Endothelial cell of umbilical vein (primary cell): Measurements from ENCODE around the gene KLHL5. TPM values are rescaled to one million over a fixed set of nuclear protein-coding genes. Genes with fewer than 3 reads are reported as not detected.

Experiments
- BruUV-seq: library from RNA; stranded (reverse); fragments of 400-500 nt; replicated peaks from 2 replicates; lab custom pipeline; 2021; lab: Mats Ljungman, UMichigan
- CTCF ChIA-PET: fragments of 300-600, 350-600 bp; sonication (Branson Sonifier 250); formaldehyde crosslinking; loops from one replicate; lab custom pipeline; 2021; ENCODE audit warnings: antibody characterized with exemption, inconsistent platforms; lab: Charles Lee
- POLR2A ChIA-PET: fragments of 300-600, 350-600 bp; sonication (Branson Sonifier 250); formaldehyde crosslinking; loops from one replicate; lab custom pipeline; 2021; ENCODE audit warnings: antibody characterized with exemption, inconsistent platforms; lab: Charles Lee
- DNase-seq: peaks from one replicate; pipeline ENCODE4 v3.0.0-alpha.2; 2011; ENCODE audit warnings: low read depth, low spot score
- FAIRE-seq: peaks from 2 replicates; lab custom pipeline; 2011; peaks lifted over from hg19 to GRCh38; lab: Jason Lieb, UNC
- H2AFZ ChIP-seq: 2 replicates; pipeline ENCODE4 v1.6.0; 2012; ENCODE audit warnings: low read depth, low read length, control low read depth, inconsistent platforms
- H3K27ac ChIP-seq: 2 replicates; pipeline ENCODE4 v1.5.1; 2011; ENCODE audit warnings: low read depth, mild to moderate bottlenecking, control low read depth, low read length, moderate library complexity; ENCODE audit not compliant: insufficient read depth
- H3K27me3 ChIP-seq, 2 experiments: 2 replicates each; pipeline versions ENCODE4 v1.6.0 to v1.6.1; 2011; ENCODE audit warnings: low read length in 2 of 2, mixed read lengths in 1 of 2; ENCODE audit not compliant: control insufficient read depth in 2 of 2, insufficient read depth in 2 of 2
- H3K36me3 ChIP-seq, 2 experiments: 2 replicates in 1 of 2; 3 replicates in 1 of 2; pipeline ENCODE4 v1.5.1; 2011; ENCODE audit warnings: low read length in 2 of 2, mild to moderate bottlenecking in 1 of 2, moderate library complexity in 1 of 2; ENCODE audit not compliant: control insufficient read depth in 2 of 2, insufficient read depth in 2 of 2; ENCODE audit errors: extremely low read depth in 1 of 2
- H3K4me1 ChIP-seq: 3 replicates; pipeline ENCODE4 v1.5.1; 2011; ENCODE audit warnings: mild to moderate bottlenecking, low read length; ENCODE audit not compliant: control insufficient read depth, insufficient read depth; ENCODE audit errors: extremely low read depth
- H3K4me2 ChIP-seq: 2 replicates; pipeline ENCODE4 v1.6.1; 2011; ENCODE audit warnings: low read length, control low read depth, mixed read lengths; ENCODE audit not compliant: insufficient read depth
- H3K4me3 ChIP-seq, 3 experiments: fragments of 200-600 bp in 1 of 3; sonication (generic), shearing (Covaris generic) in 1 of 3; replicated peaks in 1 of 3; 2 replicates each; pipeline ENCODE4 v1.5.1; 2011 to 2016; ENCODE audit warnings: control low read depth in 3 of 3, low read length in 3 of 3, mild to moderate bottlenecking in 2 of 3, inconsistent platforms in 1 of 3, low read depth in 1 of 3, moderate library complexity in 1 of 3; ENCODE audit not compliant: insufficient read depth in 1 of 3
- H3K79me2 ChIP-seq: 2 replicates; pipeline ENCODE4 v1.6.0; 2012; ENCODE audit warnings: low read length, inconsistent platforms; ENCODE audit not compliant: control insufficient read depth, insufficient read depth
- H3K9ac ChIP-seq: replicated peaks from 2 replicates; pipeline ENCODE3; 2011; ENCODE audit warnings: low read length, control low read depth; ENCODE audit not compliant: insufficient read depth; ENCODE audit errors: extremely low read depth
- H3K9me1 ChIP-seq: replicated peaks from 3 replicates; pipeline ENCODE4 v1.6.0; 2011; ENCODE audit warnings: mild to moderate bottlenecking, low read length; ENCODE audit not compliant: control insufficient read depth, insufficient read depth; ENCODE audit errors: extremely low read depth
- H3K9me3 ChIP-seq: replicated peaks from 2 replicates; pipeline ENCODE4 v1.5.1; 2012; ENCODE audit warnings: low read length, inconsistent platforms; ENCODE audit not compliant: control insufficient read depth, insufficient read depth
- H4K20me1 ChIP-seq: replicated peaks from 2 replicates; pipeline ENCODE3; 2011; ENCODE audit warnings: mild to moderate bottlenecking, low read length; ENCODE audit not compliant: control insufficient read depth, insufficient read depth; ENCODE audit errors: extremely low read depth
- EZH2 ChIP-seq: IDR thresholded peaks from 2 replicates; pipeline ENCODE4 v1.6.1; 2012; ENCODE audit warnings: borderline replicate concordance, low read depth, mild to moderate bottlenecking, moderate library complexity, low read length, inconsistent platforms; ENCODE audit not compliant: severe bottlenecking
- FOS ChIP-seq: IDR thresholded peaks from 2 replicates; pipeline ENCODE4 v1.6.1; 2011; ENCODE audit warnings: mild to moderate bottlenecking, low read length, moderate library complexity, borderline replicate concordance; ENCODE audit not compliant: insufficient read depth
- GATA2 ChIP-seq: IDR thresholded peaks from 2 replicates; pipeline ENCODE4 v1.7.0; 2011; ENCODE audit warnings: low read depth, mild to moderate bottlenecking, moderate library complexity, mixed read lengths, low read length; ENCODE audit not compliant: insufficient read length, insufficient read depth
- JUN ChIP-seq: IDR thresholded peaks from 2 replicates; pipeline ENCODE4 v1.6.1; 2011; ENCODE audit warnings: borderline replicate concordance, low read depth; ENCODE audit not compliant: insufficient read length, insufficient read depth
- MYC ChIP-seq: IDR thresholded peaks from one replicate; pipeline ENCODE4 v1.6.1; 2011; ENCODE audit warnings: mild to moderate bottlenecking, low read depth, low read length
- POLR2A ChIP-seq: IDR thresholded peaks from 2 replicates; pipeline ENCODE4 v1.6.1; 2012; ENCODE audit warnings: low read depth, mild to moderate bottlenecking, control low read depth, low read length
- POLR2AphosphoS5 ChIP-seq: IDR thresholded peaks from 2 replicates; pipeline ENCODE4 v1.6.1; 2012; ENCODE audit warnings: low read depth, mild to moderate bottlenecking, control low read depth, low read length, moderate library complexity; ENCODE audit not compliant: insufficient read depth
- dilution Hi-C: fragments of 300-500 bp; cut with MboI; formaldehyde crosslinking; loops from one replicate; pipeline ENCODE4 v1.15.0; 2019; ENCODE audit warnings: low sequenced_read_pairs; ENCODE audit not compliant: extremely low pct_ligation_motif_present
- intact Hi-C: fragments of 100-400 bp; cut with micrococcal nuclease; formaldehyde crosslinking; loops from one replicate; pipeline ENCODE4 v1.10.0; 2022
- polyA plus RNA-seq, 4 experiments: library from polyadenylated mRNA; depleted of rRNA in 3 of 4; stranded (reverse) in 3 of 4; unstranded in 1 of 4; fragments of >200 nt; gene quantifications; 2 replicates each; pipeline versions ENCODE4 v1.2.1 to v1.2.3, GENCODE V29; 2011 to 2012; ENCODE audit warnings: missing spikeins in 1 of 4
- total RNA-seq: library from RNA; stranded (reverse); gene quantifications from 2 replicates; pipeline ENCODE4 v1.2.3, GENCODE V29; 2021
- TF ChIP-seq, protein P1 (sequence below): IDR thresholded peaks from 2 replicates; pipeline ENCODE4 v1.6.1; 2011; ENCODE audit not compliant: insufficient read depth, insufficient read length
- TF ChIP-seq, protein P2 (sequence below), 2 donors: IDR thresholded peaks; 1 replicate in 1 of 2; 2 replicates in 1 of 2; pipeline ENCODE4 v1.5.1; 2011; ENCODE audit warnings: low read length in 2 of 2, mild to moderate bottlenecking in 2 of 2, moderate library complexity in 2 of 2, control low read depth in 1 of 2, inconsistent platforms in 1 of 2, low read depth in 1 of 2; ENCODE audit not compliant: insufficient read depth in 1 of 2; ENCODE audit errors: extremely low read depth in 1 of 2

Gene KLHL5
- total and polyA plus RNA-seq, 2 donors (not counting 3 experiments of a cell fraction or from before 2014, with no cell fraction given) = 32.2 to 54.6 TPM

DNA sequence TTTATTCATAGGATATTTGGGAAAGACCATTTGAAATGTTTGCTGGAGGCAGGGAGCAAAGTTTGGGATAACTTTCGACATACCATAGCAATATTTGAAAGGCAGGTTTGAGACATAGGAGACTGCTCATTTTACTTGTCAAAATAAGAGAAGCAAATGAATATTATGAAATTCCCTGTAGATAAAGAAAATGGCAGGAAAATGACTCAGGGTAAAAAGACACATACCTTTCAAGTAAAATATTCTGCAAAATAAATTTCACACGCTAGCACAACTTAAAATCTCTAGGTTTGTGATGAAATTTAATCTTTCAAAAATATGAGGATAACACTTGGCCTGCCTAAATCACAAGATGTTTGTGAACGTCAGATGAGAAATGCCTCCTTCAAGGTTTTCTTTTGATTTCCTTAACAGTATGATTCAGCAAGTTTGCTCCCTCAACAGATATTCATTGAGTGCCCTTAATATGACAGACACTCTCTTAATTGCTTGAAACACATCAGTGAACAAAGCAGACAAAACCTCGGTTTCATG lies 36.4 kb upstream of the KLHL5 start:
- FAIRE-seq (peak; percentile 38), DNase-seq (peak; percentile 67)
- dilution Hi-C loops (no loop called here), intact Hi-C loops (no loop called here)
- TF ChIP-seq FOS (no peak), JUN (no peak), POLR2A (no peak), EZH2 (no peak), MYC (no peak), POLR2AphosphoS5 (no peak), GATA2 (no peak)
- TF ChIP-seq, protein P1, sequence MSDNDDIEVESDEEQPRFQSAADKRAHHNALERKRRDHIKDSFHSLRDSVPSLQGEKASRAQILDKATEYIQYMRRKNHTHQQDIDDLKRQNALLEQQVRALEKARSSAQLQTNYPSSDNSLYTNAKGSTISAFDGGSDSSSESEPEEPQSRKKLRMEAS = no peak
- TF ChIP-seq, protein P2, sequence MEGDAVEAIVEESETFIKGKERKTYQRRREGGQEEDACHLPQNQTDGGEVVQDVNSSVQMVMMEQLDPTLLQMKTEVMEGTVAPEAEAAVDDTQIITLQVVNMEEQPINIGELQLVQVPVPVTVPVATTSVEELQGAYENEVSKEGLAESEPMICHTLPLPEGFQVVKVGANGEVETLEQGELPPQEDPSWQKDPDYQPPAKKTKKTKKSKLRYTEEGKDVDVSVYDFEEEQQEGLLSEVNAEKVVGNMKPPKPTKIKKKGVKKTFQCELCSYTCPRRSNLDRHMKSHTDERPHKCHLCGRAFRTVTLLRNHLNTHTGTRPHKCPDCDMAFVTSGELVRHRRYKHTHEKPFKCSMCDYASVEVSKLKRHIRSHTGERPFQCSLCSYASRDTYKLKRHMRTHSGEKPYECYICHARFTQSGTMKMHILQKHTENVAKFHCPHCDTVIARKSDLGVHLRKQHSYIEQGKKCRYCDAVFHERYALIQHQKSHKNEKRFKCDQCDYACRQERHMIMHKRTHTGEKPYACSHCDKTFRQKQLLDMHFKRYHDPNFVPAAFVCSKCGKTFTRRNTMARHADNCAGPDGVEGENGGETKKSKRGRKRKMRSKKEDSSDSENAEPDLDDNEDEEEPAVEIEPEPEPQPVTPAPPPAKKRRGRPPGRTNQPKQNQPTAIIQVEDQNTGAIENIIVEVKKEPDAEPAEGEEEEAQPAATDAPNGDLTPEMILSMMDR (IDR thresholded peaks at IDR 0.05; ENCODE audit: extremely low read depth in 1 of 2, insufficient read depth in 1 of 2, low read depth in 1 of 2, low read length in 2 of 2) = no peak
- Histone ChIP-seq H4K20me1 (no peaks in the 10 kb centered on the region), H3K27me3 (no peaks in the 10 kb centered on the region), H3K4me3 (no peak overlapping the region), H3K4me1 (peaks cover 8% of the 10 kb centered on the region), H3K9ac (peak overlapping the region; percentile 51), H2AFZ (peak overlapping the region; percentile 88), H3K9me3 (no peaks in the 10 kb centered on the region), H3K36me3 (no peaks in the 10 kb centered on the region), H3K9me1 (no peaks in the 10 kb centered on the region), H3K79me2 (peaks cover 4% of the 10 kb centered on the region), H3K27ac (peak overlapping the region; percentile 74), H3K4me2 (peak overlapping the region; percentile 74)
- POLR2A ChIA-PET = no interaction called here
- CTCF ChIA-PET = interaction anchor here (1.0 kb wide), 1 partner anchor 76 kb away, joined by 3 read pairs; no protein-coding TSS in a partner anchor
- no TSS peak for BruUV-seq
